ENCODE data around the gene ATP6V0E1. TPM values are rescaled to one million over a fixed set of nuclear protein-coding genes. Genes with fewer than 3 reads are reported as not detected.

Gene ATP6V0E1
- total and polyA plus RNA-seq, 2 experiments from 2014 or later: 75.9 to 250 TPM

- Histone ChIP-seq H4K20me1 (replicated peaks; ENCODE audit: insufficient read depth) (no peaks in the 10 kb centered on the region; the same call in 1 of the 2 replicates), H2AFZ (no peak overlapping the region), H3K4me3 (no peak overlapping the region), H3K4me1 (ENCODE audit: insufficient read depth) (peaks cover 8% of the 10 kb centered on the region; the same call in 1 of the 2 replicates), H3K4me2 (no peak overlapping the region), H3K36me3 (ENCODE audit: insufficient read depth) (no peaks in the 10 kb centered on the region; the same call in 1 of the 2 replicates), H3F3A (replicated peaks; ENCODE audit: low read depth) (no peaks in the 10 kb centered on the region), H3K9me2 (ENCODE audit: insufficient read depth) (no peaks in the 10 kb centered on the region), H3K27me3 (ENCODE audit: insufficient read depth) (no peaks in the 10 kb centered on the region), H3K27ac (ENCODE audit: low read depth) (no peak overlapping the region), H3K79me2 (replicated peaks; ENCODE audit: insufficient read depth) (no peaks in the 10 kb centered on the region)
- ATAC-seq: no peak
- H3K4me3 Mint-ChIP-seq: no peak overlapping the region
- no peak overlapping the region for H3K27ac Mint-ChIP-seq
- peaks cover 14% of the 10 kb centered on the region for H3K4me1 Mint-ChIP-seq
- H3K27me3 Mint-ChIP-seq (ENCODE audit: insufficient read depth, low read depth, poor library complexity): peaks cover 16% of the 10 kb centered on the region
- no peak for TF ChIP-seq POLR2AphosphoS5 (IDR thresholded peaks at IDR 0.05; ENCODE audit: low read depth)
- no peak for TF ChIP-seq NANOG (IDR thresholded peaks at IDR 0.05; ENCODE audit: borderline replicate concordance)
- no peak for TF ChIP-seq CTCF (conservative IDR thresholded peaks at IDR 0.05; ENCODE audit: low read depth in 2 of 2)
- no peak for TF ChIP-seq CREB1 (CRISPR knock-in tag; IDR thresholded peaks at IDR 0.05; ENCODE audit: low read depth)
- TF ChIP-seq ZNF331 (CRISPR knock-in tag; IDR thresholded peaks at IDR 0.05; ENCODE audit: low read depth): no peak
- no peak for TF ChIP-seq EZH2 (IDR thresholded peaks at IDR 0.05; ENCODE audit: low read depth, unreplicated experiment)
- no peak for TF ChIP-seq EZH2phosphoT487 (IDR thresholded peaks at IDR 0.05; ENCODE audit: unreplicated experiment)
- TF ChIP-seq REST (IDR thresholded peaks at IDR 0.05; ENCODE audit: unreplicated experiment): no peak
- no peak for TF ChIP-seq ZNF462 (CRISPR knock-in tag; IDR thresholded peaks at IDR 0.05)
- no peak for TF ChIP-seq ETS1 (IDR thresholded peaks at IDR 0.05)
- no peak for TF ChIP-seq STAT1 (IDR thresholded peaks at IDR 0.05; ENCODE audit: unreplicated experiment)
- no peak for TF ChIP-seq JUNB (IDR thresholded peaks at IDR 0.05; ENCODE audit: unreplicated experiment)
- TF ChIP-seq ZNF114 (CRISPR knock-in tag; IDR thresholded peaks at IDR 0.05): no peak
- peaks cover 28% of the 10 kb centered on the region for H3K36me3 Mint-ChIP-seq (ENCODE audit: low read depth)
- no peaks in the 10 kb centered on the region for H3K9me3 Mint-ChIP-seq
- DNase-seq (ENCODE audit: low spot score): no peak
Measured at GRCh38 chr5:172944741-172945140, 38.8 kb upstream of the ATP6V0E1 start.

Data from GM23338 (cell line).